NCI-H1417 treated with DMSO at 0.1 percent for 48 hours (cell line): Measurements from ENCODE around the gene SYT1.
"Not testable (repeated sequence)": the region's sequence is repeated elsewhere in the genome, so short reads cannot be mapped to it uniquely, and the experiment has no call there.

Experiments
- DNase-seq: peaks from one replicate; lab custom pipeline; 2025; lab: John Stamatoyannopoulos, UW

SYT1 gene

DNA sequence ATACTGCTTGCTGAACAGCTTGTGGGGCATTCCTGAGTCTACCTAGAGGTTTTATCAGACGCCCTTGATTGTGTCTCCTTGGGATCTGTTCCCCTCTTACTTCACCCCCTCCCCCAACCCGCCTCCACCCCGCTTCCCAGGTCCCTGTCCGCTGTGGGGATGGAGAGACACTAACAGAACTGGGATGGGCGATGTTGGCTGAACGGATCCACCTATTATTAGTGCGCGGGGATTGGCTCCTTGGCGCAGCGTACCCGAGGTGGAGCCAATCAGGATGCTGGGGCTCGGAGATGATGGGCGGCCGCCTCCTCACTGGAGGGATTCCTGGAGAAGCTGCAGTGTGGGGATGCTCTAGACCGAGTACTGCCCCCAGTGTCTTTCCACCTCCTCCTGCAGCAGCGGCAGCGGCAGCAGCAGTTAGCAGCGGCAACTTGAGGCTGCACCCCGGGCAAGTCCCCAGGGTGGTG is at the start of gene SYT1:
Gene SYT1, plus strand, starts transcription at position 372 of the 467 bp plus-strand sequence.
- DNase-seq: peak; percentile 95

- no peak for DNase-seq
Measured at GRCh38 chr12:78818487-78818886, 46.1 kb upstream of the SYT1 start.

- no peak for DNase-seq
Measured at GRCh38 chr12:78820946-78821345, 43.6 kb upstream of the SYT1 start.

- no peak for DNase-seq
Measured at GRCh38 chr12:78824918-78825317, 39.7 kb upstream of the SYT1 start.

GRCh38 chr12:78829690-78830089 is 34.9 kb upstream of the SYT1 start:
- DNase-seq: no peak

DNA sequence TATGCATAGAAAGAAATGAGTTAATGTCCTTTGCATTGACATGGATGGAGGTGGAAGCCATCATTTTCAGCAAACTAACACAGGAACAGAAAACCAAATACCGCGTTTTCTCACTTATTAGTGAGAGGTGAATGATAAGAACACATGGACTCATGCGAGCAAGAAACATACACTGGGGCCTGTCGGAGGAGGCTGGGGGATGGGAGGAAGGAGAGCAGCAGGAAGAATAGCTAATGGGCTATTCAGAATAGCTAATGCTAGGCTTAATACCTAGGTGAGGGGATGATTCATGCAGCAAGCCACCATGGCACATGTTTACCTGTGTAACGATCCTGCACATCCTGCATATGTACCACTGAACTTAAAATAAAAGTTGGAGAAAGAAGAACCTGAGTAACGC is 29.1 kb upstream of the SYT1 start:
- DNase-seq: no peak

DNA sequence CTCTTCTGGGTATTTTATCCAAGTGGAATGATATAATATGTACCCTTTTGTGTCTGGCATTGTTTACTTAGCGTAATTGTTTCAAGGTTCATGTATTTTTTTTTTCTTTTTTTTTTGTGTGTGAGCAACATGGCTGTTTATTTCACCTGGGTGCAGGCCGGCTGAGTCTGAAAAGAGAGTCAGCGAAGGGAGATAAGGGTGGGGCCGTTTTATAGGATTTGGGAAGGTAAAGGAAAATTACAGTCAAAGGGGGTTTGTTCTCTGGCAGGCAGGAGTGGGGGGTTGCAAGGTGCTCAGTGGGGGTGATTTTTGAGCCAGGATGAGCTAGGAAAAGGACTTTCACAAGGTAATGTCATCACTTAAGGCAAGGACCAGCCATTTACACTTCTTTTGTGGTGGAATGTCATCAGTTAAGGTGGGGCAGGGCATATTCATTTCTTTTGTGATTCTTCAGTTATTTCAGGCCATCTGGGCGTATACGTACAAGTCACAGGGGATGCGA is 24.0 kb upstream of the SYT1 start:
- not testable (repeated sequence) for DNase-seq

- DNase-seq: no peak
Measured at GRCh38 chr12:78853231-78853630, 11.3 kb upstream of the SYT1 start.

GRCh38 chr12:78863482-78864402 is 832 bp upstream of the SYT1 start:
- peak; percentile 81 for DNase-seq

- DNase-seq: no peak
Measured at GRCh38 chr12:78864870-78865463, 393 bp downstream of the SYT1 start.

DNA sequence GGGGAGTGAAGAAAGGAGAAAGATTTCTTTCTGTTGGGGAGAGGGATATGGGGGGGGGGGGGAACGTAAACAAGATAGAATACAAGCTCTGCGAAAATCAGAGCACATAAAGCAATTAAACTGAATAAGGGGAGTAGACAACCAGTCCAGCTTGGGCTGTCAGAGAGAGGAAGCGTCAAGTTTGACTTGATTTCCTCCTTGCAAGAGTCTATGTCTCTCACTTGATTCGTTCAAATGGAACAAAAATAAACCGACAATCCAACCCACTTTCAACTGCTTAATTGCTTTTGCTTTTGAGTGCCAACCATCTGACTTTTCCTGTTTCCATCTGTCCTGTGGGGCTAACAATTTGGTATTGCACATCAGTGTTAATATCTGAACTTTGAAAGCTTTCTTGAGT is 942 bp downstream of the SYT1 start:
- no peak for DNase-seq

- no peak for DNase-seq
Measured at GRCh38 chr12:78866518-78866917, 1.9 kb downstream of the SYT1 start.

GRCh38 chr12:78870539-78870938 is 6.0 kb downstream of the SYT1 start:
- DNase-seq: no peak

GRCh38 chr12:78871566-78871965 is 7.0 kb downstream of the SYT1 start:
- DNase-seq: no peak

GRCh38 chr12:78878459-78878858 is 13.9 kb downstream of the SYT1 start:
- DNase-seq: no peak

- no peak for DNase-seq
Measured at GRCh38 chr12:78878866-78879265, 14.3 kb downstream of the SYT1 start.

DNA sequence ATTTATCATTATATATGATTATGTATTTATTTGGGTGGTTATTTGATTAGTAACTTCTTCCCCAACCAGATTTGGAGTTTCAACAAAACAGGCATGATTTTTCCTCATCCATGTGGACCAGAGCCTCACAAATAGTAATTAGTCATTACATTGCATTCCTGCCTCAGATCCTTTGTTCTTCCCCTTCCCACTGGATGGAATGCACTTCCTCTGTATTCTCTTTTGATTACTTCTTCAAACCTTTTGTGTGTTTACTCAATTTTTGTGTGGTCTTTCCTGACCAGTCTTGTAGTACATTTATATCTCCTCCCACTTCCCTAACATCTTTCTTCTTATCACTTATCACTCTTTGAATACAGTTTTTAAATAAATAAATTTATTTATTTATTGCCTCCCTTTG is 15.5 kb downstream of the SYT1 start:
- DNase-seq: no peak

GRCh38 chr12:78881685-78882084 is 17.1 kb downstream of the SYT1 start:
- DNase-seq: no peak

DNA sequence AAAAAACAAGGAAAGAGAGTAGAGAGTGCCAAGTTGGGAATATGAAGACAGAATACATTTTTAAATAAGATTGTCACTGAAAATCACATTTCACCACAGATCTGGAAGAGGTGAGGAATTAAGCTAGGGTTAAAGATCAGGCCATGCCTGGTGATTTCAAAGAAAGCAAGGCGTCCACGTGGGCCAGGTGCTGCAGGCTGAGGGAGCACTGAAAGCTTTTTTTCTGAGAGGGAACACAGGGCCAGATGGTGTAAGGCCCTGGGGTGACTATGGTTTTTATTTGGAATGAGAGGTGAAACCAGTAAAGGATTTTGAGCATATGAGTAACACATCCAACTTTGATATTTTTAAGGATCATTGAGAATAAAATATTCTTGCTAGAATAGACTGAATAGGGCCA is 20.9 kb downstream of the SYT1 start:
- DNase-seq: no peak

GRCh38 chr12:78886719-78887407 is 22.3 kb downstream of the SYT1 start:
- DNase-seq: no peak

DNA sequence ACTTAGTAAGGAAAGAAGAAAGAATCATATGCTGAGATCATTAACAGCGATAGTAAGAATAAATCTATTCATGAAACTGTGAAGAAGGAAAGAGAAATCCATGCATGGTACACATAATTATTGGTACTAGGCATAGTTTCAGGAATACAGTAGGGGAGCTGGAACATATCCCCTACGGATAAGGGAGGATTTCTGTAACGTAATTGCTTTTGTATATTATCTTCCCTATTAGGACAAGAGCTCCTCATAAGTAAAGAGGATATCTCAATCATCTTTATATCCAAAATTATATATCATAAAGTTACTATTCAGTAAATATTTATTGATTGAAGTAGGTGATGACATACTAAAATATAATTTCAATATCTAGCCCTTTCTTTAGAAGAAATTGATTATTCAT is 22.9 kb downstream of the SYT1 start:
- no peak for DNase-seq

- DNase-seq: no peak
Measured at GRCh38 chr12:78888568-78888967, 24.0 kb downstream of the SYT1 start.
